WERI-Rb-1 (cell line): Measurements from ENCODE around the gene HOXD11.

Source experiments
- DNase-seq: peaks from one replicate; pipeline ENCODE4 v3.0.0-alpha.2; 2020
- H3K27ac ChIP-seq: fragments of 250-450 bp; sonication (Bioruptor Pico); 2 replicates; pipeline ENCODE4 v1.5.1; 2020; ENCODE audit warnings: mild to moderate bottlenecking, moderate library complexity
- H3K27me3 ChIP-seq: fragments of 250-450 bp; sonication (Bioruptor Pico); 2 replicates; pipeline ENCODE4 v1.5.1; 2021; ENCODE audit warnings: mild to moderate bottlenecking, low read depth, moderate library complexity; ENCODE audit not compliant: insufficient read depth, severe bottlenecking
- H3K36me3 ChIP-seq: fragments of 250-450 bp; sonication (Bioruptor Pico); 2 replicates; pipeline ENCODE4 v1.5.1; 2020; ENCODE audit warnings: mild to moderate bottlenecking, moderate library complexity
- H3K4me3 ChIP-seq: 2 replicates; pipeline ENCODE4 v1.5.1; 2011; ENCODE audit warnings: low read depth, mild to moderate bottlenecking, control low read depth, low read length
- H3K9me3 ChIP-seq: fragments of 250-450 bp; sonication (Bioruptor Pico); 2 replicates; pipeline ENCODE4 v1.5.1; 2021; ENCODE audit warnings: mild to moderate bottlenecking, moderate library complexity; ENCODE audit not compliant: severe bottlenecking
- CTCF ChIP-seq: IDR thresholded peaks from 2 replicates; pipeline ENCODE4 v1.5.1; 2011; ENCODE audit warnings: low read depth, mild to moderate bottlenecking, control low read depth, inconsistent platforms, low read length

HOXD11 gene

GRCh38 chr2:176147210-176147799, 40.2 kb downstream of the HOXD11 start:
- DNase-seq = no peak
- Histone ChIP-seq H3K27ac (no peak overlapping the region), H3K9me3 (peaks cover 4% of the 10 kb centered on the region), H3K4me3 (no peak overlapping the region), H3K36me3 (no peaks in the 10 kb centered on the region), H3K27me3 (peaks cover 94% of the 10 kb centered on the region)
- no peak for TF ChIP-seq CTCF

- Histone ChIP-seq H3K36me3 (no peaks in the 10 kb centered on the region), H3K4me3 (no peak overlapping the region), H3K27ac (no peak overlapping the region), H3K9me3 (peaks cover 4% of the 10 kb centered on the region), H3K27me3 (peaks cover 94% of the 10 kb centered on the region)
- DNase-seq = no peak
- no peak for TF ChIP-seq CTCF
Observed at GRCh38 chr2:176147800-176148496, 40.9 kb downstream of the HOXD11 start.

- Histone ChIP-seq H3K27me3 (peaks cover 91% of the 10 kb centered on the region), H3K4me3 (no peak overlapping the region), H3K36me3 (no peaks in the 10 kb centered on the region), H3K9me3 (peaks cover 4% of the 10 kb centered on the region), H3K27ac (no peak overlapping the region)
- DNase-seq = no peak
- no peak for TF ChIP-seq CTCF
Observed at GRCh38 chr2:176148751-176149421, 41.8 kb downstream of the HOXD11 start.

GRCh38 chr2:176149481-176149938, 42.4 kb downstream of the HOXD11 start:
- H3K27ac ChIP-seq = no peak overlapping the region
- no peak overlapping the region for H3K4me3 ChIP-seq
- no peak for TF ChIP-seq CTCF
- H3K9me3 ChIP-seq = peaks cover 4% of the 10 kb centered on the region
- no peaks in the 10 kb centered on the region for H3K36me3 ChIP-seq
- no peak for DNase-seq
- H3K27me3 ChIP-seq = peaks cover 91% of the 10 kb centered on the region

- no peak for TF ChIP-seq CTCF
- Histone ChIP-seq H3K27ac (no peak overlapping the region), H3K9me3 (peaks cover 4% of the 10 kb centered on the region), H3K36me3 (no peaks in the 10 kb centered on the region), H3K27me3 (peaks cover 91% of the 10 kb centered on the region), H3K4me3 (no peak overlapping the region)
- DNase-seq = no peak
Observed at GRCh38 chr2:176149939-176150583, 43.0 kb downstream of the HOXD11 start.
